ENCODE results near the gene MIXL1.

Gene MIXL1

GRCh38 chr1:226211181-226211821 lies 12.2 kb upstream of the MIXL1 start:
- DNase-seq (ENCODE audit: low spot score), result no peak
- in situ Hi-C loops (cut with MboI; ENCODE audit: low sequenced_read_pairs, unreplicated experiment), result no loop called here
- no peak for TF ChIP-seq CTCF (IDR thresholded peaks at IDR 0.05; ENCODE audit: borderline replicate concordance, control extremely low read depth, extremely low read depth, insufficient read depth, missing control alignments)

GRCh38 chr1:226212545-226212944 lies 10.9 kb upstream of the MIXL1 start:
- TF ChIP-seq CTCF (IDR thresholded peaks at IDR 0.05; ENCODE audit: borderline replicate concordance, control extremely low read depth, extremely low read depth, insufficient read depth, missing control alignments), result no peak
- in situ Hi-C loops (cut with MboI; ENCODE audit: low sequenced_read_pairs, unreplicated experiment), result no loop called here
- no peak for DNase-seq (ENCODE audit: low spot score)

- no peak for TF ChIP-seq CTCF (IDR thresholded peaks at IDR 0.05; ENCODE audit: borderline replicate concordance, control extremely low read depth, extremely low read depth, insufficient read depth, missing control alignments)
- no peak for DNase-seq (ENCODE audit: low spot score)
- in situ Hi-C loops (cut with MboI; ENCODE audit: low sequenced_read_pairs, unreplicated experiment), result no loop called here
These were observed 8.2 kb upstream of the MIXL1 start for GRCh38 chr1:226215239-226215638.

- no peak for TF ChIP-seq CTCF (IDR thresholded peaks at IDR 0.05; ENCODE audit: borderline replicate concordance, control extremely low read depth, extremely low read depth, insufficient read depth, missing control alignments)
- no peak for DNase-seq (ENCODE audit: low spot score)
- in situ Hi-C loops (cut with MboI; ENCODE audit: low sequenced_read_pairs, unreplicated experiment), result no loop called here
These were observed 7.4 kb upstream of the MIXL1 start for GRCh38 chr1:226216056-226216455.

- TF ChIP-seq CTCF (IDR thresholded peaks at IDR 0.05; ENCODE audit: borderline replicate concordance, control extremely low read depth, extremely low read depth, insufficient read depth, missing control alignments), result no peak
- DNase-seq (ENCODE audit: low spot score), result no peak
- in situ Hi-C loops (cut with MboI; ENCODE audit: low sequenced_read_pairs, unreplicated experiment), result no loop called here
These were observed 6.2 kb upstream of the MIXL1 start for GRCh38 chr1:226217273-226217672.

GRCh38 chr1:226220473-226221189 lies 2.8 kb upstream of the MIXL1 start:
- TF ChIP-seq CTCF (IDR thresholded peaks at IDR 0.05; ENCODE audit: borderline replicate concordance, control extremely low read depth, extremely low read depth, insufficient read depth, missing control alignments), result no peak
- no peak for DNase-seq (ENCODE audit: low spot score)
- in situ Hi-C loops (cut with MboI; ENCODE audit: low sequenced_read_pairs, unreplicated experiment), result no loop called here
